ENCODE data around the gene AFDN. TPM values are rescaled to one million over a fixed set of nuclear protein-coding genes. Genes with fewer than 3 reads are reported as not detected.

AFDN gene
- total RNA-seq, 1 experiment from 2014 or later = 107 TPM

- CTCF ChIA-PET = no interaction called here
Measured at GRCh38 chr6:167892835-167893815, 66.4 kb downstream of the AFDN start.

GRCh38 chr6:167894965-167895364 lies 68.3 kb downstream of the AFDN start:
- intact Hi-C loops (cut with micrococcal nuclease; ENCODE audit: unreplicated experiment) = loop anchor here (5.0 to 10.0 kb wide), 4 partner anchors 68 to 670 kb away; partner anchors contain the start of gene AFDN
- H3K36me3 ChIP-seq (ENCODE audit: insufficient read depth, low read length, poor library complexity, severe bottlenecking) = peaks cover 6% of the 10 kb centered on the region
- CTCF ChIA-PET = no interaction called here

More at GRCh38 chr6:167892835-167893815, 66.4 kb downstream of the AFDN start:
- DNase-seq (ENCODE audit: low spot score) = no peak
- no peaks in the 10 kb centered on the region for H3K4me1 ChIP-seq (ENCODE audit: insufficient read depth, low read length, poor library complexity, severe bottlenecking)
- TF ChIP-seq CTCF (conservative IDR thresholded peaks at IDR 0.05; ENCODE audit: low read depth, low read length) (no peak), EZH2 (IDR thresholded peaks at IDR 0.05; ENCODE audit: borderline replicate concordance, low read depth, low read length, poor library complexity, severe bottlenecking) (no peak)
- no peak overlapping the region for H3K4me3 ChIP-seq (ENCODE audit: low read depth, low read length, poor library complexity, severe bottlenecking)
- intact Hi-C loops (cut with micrococcal nuclease; ENCODE audit: unreplicated experiment) = loop anchor here (10.0 kb wide), 3 partner anchors 198 to 668 kb away; no protein-coding TSS in a partner anchor
- no TSS peak for BruUV-seq (replicated peaks)
- no peak overlapping the region for H3K27ac ChIP-seq (ENCODE audit: low read depth, low read length, poor library complexity, severe bottlenecking)
- POLR2A ChIA-PET (ENCODE audit: low non-redundant PET) = no interaction called here
- H3K36me3 ChIP-seq (ENCODE audit: insufficient read depth, low read length, poor library complexity, severe bottlenecking) = peaks cover 6% of the 10 kb centered on the region
- H3K27me3 ChIP-seq (replicated peaks; ENCODE audit: insufficient read depth, low read depth, low read length, poor library complexity) = no peaks in the 10 kb centered on the region
- H3K9me3 ChIP-seq (ENCODE audit: low read depth, low read length, poor library complexity, severe bottlenecking) = no peaks in the 10 kb centered on the region

GRCh38 chr6:167896648-167897047 lies 69.9 kb downstream of the AFDN start:
- CTCF ChIA-PET = interaction anchor here (0.8 kb wide), 1 partner anchor 709 kb away, joined by 5 read pairs; no protein-coding TSS in a partner anchor

More at GRCh38 chr6:167894965-167895364, 68.3 kb downstream of the AFDN start:
- Histone ChIP-seq H3K27me3 (replicated peaks; ENCODE audit: insufficient read depth, low read depth, low read length, poor library complexity) (no peaks in the 10 kb centered on the region), H3K27ac (ENCODE audit: low read depth, low read length, poor library complexity, severe bottlenecking) (no peak overlapping the region), H3K4me1 (ENCODE audit: insufficient read depth, low read length, poor library complexity, severe bottlenecking) (no peaks in the 10 kb centered on the region), H3K9me3 (ENCODE audit: low read depth, low read length, poor library complexity, severe bottlenecking) (no peaks in the 10 kb centered on the region), H3K4me3 (ENCODE audit: low read depth, low read length, poor library complexity, severe bottlenecking) (no peak overlapping the region)
- POLR2A ChIA-PET (ENCODE audit: low non-redundant PET) = no interaction called here
- no TSS peak for BruUV-seq (replicated peaks)
- TF ChIP-seq EZH2 (IDR thresholded peaks at IDR 0.05; ENCODE audit: borderline replicate concordance, low read depth, low read length, poor library complexity, severe bottlenecking) (no peak), CTCF (conservative IDR thresholded peaks at IDR 0.05; ENCODE audit: low read depth, low read length) (no peak)
- DNase-seq (ENCODE audit: low spot score) = no peak

More at GRCh38 chr6:167896648-167897047, 69.9 kb downstream of the AFDN start:
- POLR2A ChIA-PET (ENCODE audit: low non-redundant PET) = no interaction called here
- Histone ChIP-seq H3K4me1 (ENCODE audit: insufficient read depth, low read length, poor library complexity, severe bottlenecking) (no peaks in the 10 kb centered on the region), H3K4me3 (ENCODE audit: low read depth, low read length, poor library complexity, severe bottlenecking) (no peak overlapping the region), H3K9me3 (ENCODE audit: low read depth, low read length, poor library complexity, severe bottlenecking) (no peaks in the 10 kb centered on the region), H3K27ac (ENCODE audit: low read depth, low read length, poor library complexity, severe bottlenecking) (no peak overlapping the region), H3K36me3 (ENCODE audit: insufficient read depth, low read length, poor library complexity, severe bottlenecking) (no peaks in the 10 kb centered on the region), H3K27me3 (replicated peaks; ENCODE audit: insufficient read depth, low read depth, low read length, poor library complexity) (no peaks in the 10 kb centered on the region)
- no peak for DNase-seq (ENCODE audit: low spot score)
- intact Hi-C loops (cut with micrococcal nuclease; ENCODE audit: unreplicated experiment) = loop anchor here (5.0 to 10.0 kb wide), 4 partner anchors 69 to 672 kb away; partner anchors contain the start of gene AFDN
- no TSS peak for BruUV-seq (replicated peaks)
- TF ChIP-seq CTCF (conservative IDR thresholded peaks at IDR 0.05; ENCODE audit: low read depth, low read length) (no peak), EZH2 (IDR thresholded peaks at IDR 0.05; ENCODE audit: borderline replicate concordance, low read depth, low read length, poor library complexity, severe bottlenecking) (no peak)
